ENCODE measurements around the gene LBHD2.

DNA sequence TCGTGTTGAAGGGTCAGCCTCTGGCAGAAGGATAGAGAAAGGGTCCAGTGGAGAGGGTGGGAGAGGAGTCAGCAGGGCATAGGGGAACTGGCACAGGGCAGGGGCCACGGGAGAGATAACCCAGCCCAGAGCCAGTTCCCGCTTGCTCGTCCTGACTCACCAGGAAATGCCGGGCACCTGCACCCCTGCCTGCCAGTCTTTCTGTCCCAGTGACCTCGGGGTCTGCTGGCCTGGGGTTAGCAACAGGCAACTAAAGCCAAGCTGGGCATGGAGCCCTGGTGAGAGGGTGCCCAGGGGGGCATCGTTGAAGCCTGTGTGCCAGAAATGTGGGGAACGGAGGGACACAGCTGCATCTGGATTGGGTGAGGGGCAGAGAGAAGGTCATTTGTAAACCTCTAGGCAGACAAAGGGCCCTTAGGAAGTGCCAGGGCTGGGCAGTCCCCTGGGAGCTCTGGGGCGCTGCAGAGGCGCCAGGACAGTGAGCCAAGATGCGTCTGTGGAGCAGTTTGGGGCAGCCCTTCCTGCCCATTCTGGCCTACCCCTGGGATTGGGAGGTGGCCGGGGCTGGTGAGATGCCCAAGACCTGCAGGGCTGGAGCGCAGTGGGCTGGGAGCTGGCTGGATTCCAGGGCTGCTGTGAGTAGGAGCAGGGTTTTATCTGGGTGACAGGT is 44.8 kb downstream of the LBHD2 start:
- TF ChIP-seq, protein P1, sequence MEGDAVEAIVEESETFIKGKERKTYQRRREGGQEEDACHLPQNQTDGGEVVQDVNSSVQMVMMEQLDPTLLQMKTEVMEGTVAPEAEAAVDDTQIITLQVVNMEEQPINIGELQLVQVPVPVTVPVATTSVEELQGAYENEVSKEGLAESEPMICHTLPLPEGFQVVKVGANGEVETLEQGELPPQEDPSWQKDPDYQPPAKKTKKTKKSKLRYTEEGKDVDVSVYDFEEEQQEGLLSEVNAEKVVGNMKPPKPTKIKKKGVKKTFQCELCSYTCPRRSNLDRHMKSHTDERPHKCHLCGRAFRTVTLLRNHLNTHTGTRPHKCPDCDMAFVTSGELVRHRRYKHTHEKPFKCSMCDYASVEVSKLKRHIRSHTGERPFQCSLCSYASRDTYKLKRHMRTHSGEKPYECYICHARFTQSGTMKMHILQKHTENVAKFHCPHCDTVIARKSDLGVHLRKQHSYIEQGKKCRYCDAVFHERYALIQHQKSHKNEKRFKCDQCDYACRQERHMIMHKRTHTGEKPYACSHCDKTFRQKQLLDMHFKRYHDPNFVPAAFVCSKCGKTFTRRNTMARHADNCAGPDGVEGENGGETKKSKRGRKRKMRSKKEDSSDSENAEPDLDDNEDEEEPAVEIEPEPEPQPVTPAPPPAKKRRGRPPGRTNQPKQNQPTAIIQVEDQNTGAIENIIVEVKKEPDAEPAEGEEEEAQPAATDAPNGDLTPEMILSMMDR (IDR thresholded peaks at IDR 0.05; ENCODE audit: low read depth, low read length, poor library complexity, severe bottlenecking): no peak
- TF ChIP-seq EZH2phosphoT487 (IDR thresholded peaks at IDR 0.05; ENCODE audit: borderline replicate concordance, low read length): no peak

Measured in DOHH2 (cell line).